Coronary artery (tissue), 2 donors: Measurements from ENCODE around the gene CDH20.

Experiments
- DNase-seq: peaks from one replicate; pipeline ENCODE4 v3.0.0-alpha.2; 2017; ENCODE audit warnings: low spot score
- H3K27ac ChIP-seq, 2 donors: fragments of 200-600 bp; sonication (generic); one replicate each; pipeline ENCODE4 v1.5.1; 2016 to 2019
- H3K4me3 ChIP-seq: fragments of 200-600 bp; sonication (generic); 2 replicates; pipeline ENCODE4 v1.5.1; 2016; ENCODE audit warnings: mild to moderate bottlenecking, moderate library complexity
- TF ChIP-seq, protein P1 (sequence below): fragments of 200-600 bp; sonication (generic); IDR thresholded peaks from one replicate; pipeline ENCODE4 v1.5.1; 2019; ENCODE audit warnings: antibody characterized with exemption

The CDH20 gene

DNA sequence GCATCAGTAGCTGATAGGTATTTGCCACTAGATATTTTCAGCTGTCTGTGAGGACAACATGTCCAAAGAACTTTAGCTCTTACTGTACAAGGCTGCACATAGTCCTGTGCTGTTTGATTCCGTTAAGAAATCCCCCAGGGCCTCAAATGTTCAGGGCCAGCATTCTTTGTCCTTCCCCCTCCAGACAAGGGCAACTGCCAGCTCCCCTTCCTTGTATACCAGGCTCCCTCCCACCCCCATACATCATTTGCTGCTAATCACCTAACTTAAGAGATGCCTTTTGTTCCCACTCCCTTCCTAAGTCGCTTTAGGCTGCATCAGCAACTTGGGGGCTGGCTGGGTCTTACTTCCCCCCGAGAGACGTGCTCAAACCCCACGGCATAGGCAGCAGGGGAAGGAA is 138.7 kb downstream of the CDH20 start:
- no peak overlapping the region for H3K27ac ChIP-seq
- no peak overlapping the region for H3K4me3 ChIP-seq
- no peak for DNase-seq
- TF ChIP-seq, protein P1, sequence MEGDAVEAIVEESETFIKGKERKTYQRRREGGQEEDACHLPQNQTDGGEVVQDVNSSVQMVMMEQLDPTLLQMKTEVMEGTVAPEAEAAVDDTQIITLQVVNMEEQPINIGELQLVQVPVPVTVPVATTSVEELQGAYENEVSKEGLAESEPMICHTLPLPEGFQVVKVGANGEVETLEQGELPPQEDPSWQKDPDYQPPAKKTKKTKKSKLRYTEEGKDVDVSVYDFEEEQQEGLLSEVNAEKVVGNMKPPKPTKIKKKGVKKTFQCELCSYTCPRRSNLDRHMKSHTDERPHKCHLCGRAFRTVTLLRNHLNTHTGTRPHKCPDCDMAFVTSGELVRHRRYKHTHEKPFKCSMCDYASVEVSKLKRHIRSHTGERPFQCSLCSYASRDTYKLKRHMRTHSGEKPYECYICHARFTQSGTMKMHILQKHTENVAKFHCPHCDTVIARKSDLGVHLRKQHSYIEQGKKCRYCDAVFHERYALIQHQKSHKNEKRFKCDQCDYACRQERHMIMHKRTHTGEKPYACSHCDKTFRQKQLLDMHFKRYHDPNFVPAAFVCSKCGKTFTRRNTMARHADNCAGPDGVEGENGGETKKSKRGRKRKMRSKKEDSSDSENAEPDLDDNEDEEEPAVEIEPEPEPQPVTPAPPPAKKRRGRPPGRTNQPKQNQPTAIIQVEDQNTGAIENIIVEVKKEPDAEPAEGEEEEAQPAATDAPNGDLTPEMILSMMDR, result no peak

DNA sequence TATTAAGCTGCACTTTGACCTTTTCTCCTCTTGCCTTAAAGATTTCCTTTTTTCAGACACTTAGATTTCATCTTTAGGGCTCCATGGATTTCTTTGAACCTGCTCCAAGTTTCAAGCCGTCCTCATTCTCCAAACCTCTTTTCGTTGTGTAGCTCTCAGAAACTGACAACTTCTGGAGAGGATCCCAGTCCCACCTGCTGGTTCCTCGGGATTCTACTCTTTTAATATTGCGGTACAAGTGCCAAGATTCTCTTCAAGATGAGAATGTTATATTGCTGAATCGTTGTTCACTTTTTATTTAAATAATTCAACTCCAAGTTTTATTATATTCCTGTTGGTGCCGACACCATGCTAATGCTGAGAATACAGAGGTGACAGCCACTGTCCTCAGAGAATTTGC is 141.1 kb downstream of the CDH20 start:
- no peak for DNase-seq
- H3K27ac ChIP-seq, result no peak overlapping the region
- no peak overlapping the region for H3K4me3 ChIP-seq
- TF ChIP-seq, protein P1, result no peak

DNA sequence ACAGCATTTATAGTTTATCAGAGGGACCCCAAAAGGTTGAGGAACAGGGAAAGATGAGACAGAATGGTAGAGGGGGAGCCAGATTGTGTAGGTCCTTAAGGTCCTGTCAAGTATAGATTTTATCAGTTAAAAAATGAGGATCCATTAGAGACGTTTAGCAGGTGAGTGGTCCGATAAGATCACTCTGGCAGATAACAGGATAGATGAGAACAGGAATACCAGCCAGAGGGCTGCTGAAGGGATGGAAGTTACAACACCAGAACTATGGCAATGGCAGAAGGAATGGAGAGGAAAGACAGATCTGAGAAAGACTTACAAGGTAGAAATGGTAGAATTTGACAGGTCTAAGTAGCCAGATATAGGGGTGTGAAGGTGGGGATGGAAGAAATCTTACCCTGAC is 141.7 kb downstream of the CDH20 start:
- TF ChIP-seq, protein P1, result no peak
- H3K4me3 ChIP-seq, result no peak overlapping the region
- no peak overlapping the region for H3K27ac ChIP-seq
- no peak for DNase-seq

DNA sequence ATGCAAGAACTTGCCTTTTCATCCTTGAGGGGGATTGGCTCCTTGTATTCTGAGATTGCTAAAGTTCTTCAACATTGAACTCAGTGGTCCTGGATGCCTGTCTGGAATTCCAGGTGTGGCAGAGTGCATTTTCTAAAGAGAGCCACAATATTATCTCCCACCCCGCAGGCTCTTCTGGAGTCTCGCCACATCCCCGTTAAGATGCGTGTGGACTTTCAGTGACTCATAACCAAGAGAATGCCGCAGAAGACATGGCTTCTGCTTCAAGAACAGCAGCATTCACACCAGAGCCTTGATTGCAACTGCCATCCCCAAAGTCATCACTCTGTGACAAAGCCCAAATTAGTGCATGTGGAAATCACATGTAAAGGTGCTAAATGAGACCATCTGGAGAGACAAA is 142.7 kb downstream of the CDH20 start:
- TF ChIP-seq, protein P1, result no peak
- no peak overlapping the region for H3K4me3 ChIP-seq

DNA sequence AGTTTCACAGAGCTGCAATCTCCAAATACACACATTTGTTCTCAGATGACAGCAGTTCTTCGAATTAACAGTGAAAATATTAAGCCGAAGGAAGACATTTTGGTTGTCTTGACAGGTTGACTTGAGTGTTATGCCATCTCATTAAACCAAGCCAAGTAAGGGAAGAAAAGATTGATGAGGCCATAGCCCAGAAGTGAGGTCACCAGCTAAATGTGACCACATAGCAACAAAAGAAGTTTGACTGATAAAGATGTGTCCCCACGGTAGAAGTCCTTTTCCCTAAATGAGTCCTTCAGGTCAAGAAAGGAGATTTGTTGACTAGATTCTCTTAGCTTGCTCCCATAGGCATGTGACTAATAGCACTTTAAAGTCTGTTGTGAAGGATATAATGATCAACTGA is 156.1 kb downstream of the CDH20 start:
- Histone ChIP-seq H3K27ac (no peak overlapping the region), H3K4me3 (no peak overlapping the region)
- no peak for DNase-seq
- TF ChIP-seq, protein P1, result no peak

More for the DNA sequence above, 142.7 kb downstream of the CDH20 start:
- no peak overlapping the region for H3K27ac ChIP-seq
- no peak for DNase-seq

DNA sequence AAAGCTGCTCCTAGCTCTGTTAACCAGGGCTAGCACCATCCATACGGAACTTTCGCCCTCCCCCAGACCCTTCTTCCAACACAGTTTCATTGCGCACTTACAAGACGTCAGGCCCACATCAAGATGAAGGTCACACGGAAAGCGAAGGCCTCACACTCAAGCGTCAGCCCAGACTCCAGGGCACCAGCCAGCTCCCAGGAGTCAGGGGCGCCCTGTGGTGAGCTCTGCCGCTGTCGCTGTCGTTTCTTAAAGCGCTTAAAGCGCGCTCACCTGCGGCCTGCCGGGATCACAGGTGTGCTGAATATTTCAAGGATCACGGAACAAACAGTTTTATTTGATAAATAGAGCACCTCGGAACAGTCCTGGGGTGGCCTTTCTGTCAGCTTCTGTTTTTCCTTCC is 163.1 kb downstream of the CDH20 start:
- no peak overlapping the region for H3K27ac ChIP-seq
- TF ChIP-seq, protein P1, result no peak
- no peak for DNase-seq
- H3K4me3 ChIP-seq, result no peak overlapping the region

DNA sequence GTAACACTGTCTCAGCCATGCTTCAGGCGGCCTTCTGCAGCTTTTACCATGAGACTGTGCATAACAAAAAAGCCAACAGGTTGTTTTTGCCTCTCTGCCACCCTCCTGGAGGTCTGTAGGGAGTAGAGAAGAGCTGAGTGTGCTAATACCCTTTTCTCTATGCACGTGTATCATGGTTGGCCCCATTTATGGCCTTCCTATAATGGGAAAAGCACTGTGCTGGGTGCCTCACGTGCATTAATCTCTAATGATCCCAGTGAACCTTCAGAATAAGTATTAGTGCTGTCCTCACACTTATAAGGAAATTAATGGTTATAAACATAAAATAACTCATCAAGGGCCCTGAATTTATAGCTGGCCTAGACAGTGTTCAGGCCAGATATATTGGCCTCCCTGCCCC is 164.2 kb downstream of the CDH20 start:
- DNase-seq, result no peak
- TF ChIP-seq, protein P1, result no peak
- Histone ChIP-seq H3K4me3 (no peak overlapping the region), H3K27ac (no peak overlapping the region)
